Neural cell (in vitro differentiated cells): ENCODE data around the gene RNU1-3.
"Not testable (repeated sequence)": the region's sequence is repeated elsewhere in the genome, so short reads cannot be mapped to it uniquely, and the experiment has no call there.

ENCODE experiments used
- RAD21 ChIP-seq: fragments of 450-650 bp; conservative IDR thresholded peaks from 2 replicates; pipeline ENCODE4 v1.6.1; 2014; ENCODE audit warnings: antibody characterized with exemption, mild to moderate bottlenecking, moderate library complexity
- TF ChIP-seq, protein P1 (sequence below): fragments of 450-650 bp; IDR thresholded peaks from 2 replicates; pipeline ENCODE4 v1.5.1; 2014; ENCODE audit warnings: antibody characterized with exemption, mild to moderate bottlenecking, moderate library complexity; ENCODE audit not compliant: poor library complexity, severe bottlenecking

DNA sequence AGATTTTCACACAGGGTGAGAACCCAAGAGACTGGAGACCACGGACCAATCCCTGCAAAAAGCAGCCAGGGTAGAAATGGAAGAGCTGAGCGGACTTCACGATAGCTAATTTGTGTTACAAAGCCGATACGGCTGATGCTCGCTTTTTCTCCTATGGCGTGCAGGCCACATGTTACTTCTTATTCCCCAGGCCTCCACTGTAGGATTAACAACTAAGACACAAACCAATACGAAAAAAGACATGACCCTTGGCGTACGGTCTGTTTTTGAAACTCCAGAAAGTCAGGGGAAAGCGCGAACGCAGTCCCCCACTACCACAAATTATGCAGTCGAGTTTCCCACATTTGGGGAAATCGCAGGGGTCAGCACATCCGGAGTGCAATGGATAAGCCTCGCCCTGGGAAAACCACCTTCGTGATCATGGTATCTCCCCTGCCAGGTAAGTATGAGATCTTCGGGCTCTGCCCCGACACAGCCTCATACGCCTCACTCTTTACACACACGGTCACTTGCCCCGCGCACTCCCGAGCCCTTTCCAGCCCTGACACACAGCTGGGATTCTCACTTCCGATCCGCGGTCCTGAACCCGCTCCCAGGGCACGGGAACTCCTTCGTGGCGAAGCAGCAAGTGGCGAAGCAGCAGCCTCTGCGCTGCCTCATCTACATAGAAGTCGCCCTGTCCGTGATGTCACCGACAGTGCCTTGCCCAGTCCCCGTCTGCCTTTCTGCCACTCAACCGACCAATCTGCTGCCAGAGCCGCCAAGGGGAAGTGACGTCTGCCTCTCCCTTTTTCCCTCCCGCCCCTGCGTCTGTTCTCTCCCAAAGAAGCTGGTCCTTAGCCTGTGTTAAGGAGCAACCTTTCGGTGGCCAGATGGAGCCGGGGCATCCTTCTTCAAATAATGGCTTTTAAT lies at the start of gene RNU1-3:
- TF ChIP-seq, protein P1, sequence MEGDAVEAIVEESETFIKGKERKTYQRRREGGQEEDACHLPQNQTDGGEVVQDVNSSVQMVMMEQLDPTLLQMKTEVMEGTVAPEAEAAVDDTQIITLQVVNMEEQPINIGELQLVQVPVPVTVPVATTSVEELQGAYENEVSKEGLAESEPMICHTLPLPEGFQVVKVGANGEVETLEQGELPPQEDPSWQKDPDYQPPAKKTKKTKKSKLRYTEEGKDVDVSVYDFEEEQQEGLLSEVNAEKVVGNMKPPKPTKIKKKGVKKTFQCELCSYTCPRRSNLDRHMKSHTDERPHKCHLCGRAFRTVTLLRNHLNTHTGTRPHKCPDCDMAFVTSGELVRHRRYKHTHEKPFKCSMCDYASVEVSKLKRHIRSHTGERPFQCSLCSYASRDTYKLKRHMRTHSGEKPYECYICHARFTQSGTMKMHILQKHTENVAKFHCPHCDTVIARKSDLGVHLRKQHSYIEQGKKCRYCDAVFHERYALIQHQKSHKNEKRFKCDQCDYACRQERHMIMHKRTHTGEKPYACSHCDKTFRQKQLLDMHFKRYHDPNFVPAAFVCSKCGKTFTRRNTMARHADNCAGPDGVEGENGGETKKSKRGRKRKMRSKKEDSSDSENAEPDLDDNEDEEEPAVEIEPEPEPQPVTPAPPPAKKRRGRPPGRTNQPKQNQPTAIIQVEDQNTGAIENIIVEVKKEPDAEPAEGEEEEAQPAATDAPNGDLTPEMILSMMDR: not testable (repeated sequence)
- TF ChIP-seq RAD21: not testable (repeated sequence)
